PC-9 (cell line): ENCODE data around the gene CRY2.

ENCODE experiments used
- CTCF ChIP-seq: fragments of 200-600 bp; sonication (generic); conservative IDR thresholded peaks from 2 replicates; pipeline ENCODE4 v1.6.1; 2017; ENCODE audit warnings: mixed run types, antibody characterized with exemption, mild to moderate bottlenecking, moderate library complexity
- EZH2 ChIP-seq: fragments of 200-600 bp; sonication (generic); IDR thresholded peaks from 2 replicates; pipeline ENCODE4 v1.8.0; 2017; ENCODE audit warnings: antibody characterized with exemption, low read depth

GRCh38 chr11:45860348-45860747, 13.1 kb downstream of the CRY2 start:
- TF ChIP-seq CTCF: no peak
- no peak for TF ChIP-seq EZH2
